RWPE2 (cell line): ENCODE data around the gene KCNH5.

Experiments used
- ATAC-seq: fragments of 200-7000 bp; cut with Tn5 transposase; 3 replicates; pipeline ENCODE4 v1.9.1; 2021; ENCODE audit warnings: low read depth
- DNase-seq: peaks from one replicate; pipeline ENCODE4 v3.0.0-alpha.2; 2020; ENCODE audit warnings: low spot score
- H3K27ac ChIP-seq: fragments of 450-650 bp; 2 replicates; pipeline ENCODE4 v1.5.1; 2017; ENCODE audit warnings: mild to moderate bottlenecking; ENCODE audit not compliant: poor library complexity, severe bottlenecking
- H3K27me3 ChIP-seq: fragments of 250-450 bp; sonication (Bioruptor Pico); 2 replicates; pipeline ENCODE4 v1.5.1; 2021; ENCODE audit warnings: mild to moderate bottlenecking, moderate library complexity; ENCODE audit not compliant: insufficient read depth, poor library complexity, severe bottlenecking
- H3K36me3 ChIP-seq: fragments of 250-450 bp; sonication (Bioruptor Pico); 2 replicates; pipeline ENCODE4 v1.5.1; 2020; ENCODE audit warnings: low read depth, mild to moderate bottlenecking, moderate library complexity
- H3K4me1 ChIP-seq: fragments of 250-450 bp; sonication (Bioruptor Pico); 2 replicates; pipeline ENCODE4 v1.5.1; 2021; ENCODE audit warnings: mild to moderate bottlenecking, moderate library complexity; ENCODE audit not compliant: insufficient read depth, poor library complexity, severe bottlenecking
- H3K4me3 ChIP-seq: fragments of 250-450 bp; sonication (Bioruptor Pico); 2 replicates; pipeline ENCODE4 v1.5.1; 2021; ENCODE audit warnings: mild to moderate bottlenecking, moderate library complexity; ENCODE audit not compliant: severe bottlenecking
- H3K9me3 ChIP-seq: fragments of 250-450 bp; sonication (Bioruptor Pico); 2 replicates; pipeline ENCODE4 v1.5.1; 2021; ENCODE audit warnings: mild to moderate bottlenecking, moderate library complexity; ENCODE audit not compliant: severe bottlenecking
- TF ChIP-seq, protein P1 (sequence below): fragments of 450-650 bp; IDR thresholded peaks from one replicate; pipeline ENCODE4 v1.5.1; 2017; ENCODE audit warnings: mild to moderate bottlenecking, moderate library complexity; ENCODE audit not compliant: poor library complexity, severe bottlenecking

Gene KCNH5

DNA sequence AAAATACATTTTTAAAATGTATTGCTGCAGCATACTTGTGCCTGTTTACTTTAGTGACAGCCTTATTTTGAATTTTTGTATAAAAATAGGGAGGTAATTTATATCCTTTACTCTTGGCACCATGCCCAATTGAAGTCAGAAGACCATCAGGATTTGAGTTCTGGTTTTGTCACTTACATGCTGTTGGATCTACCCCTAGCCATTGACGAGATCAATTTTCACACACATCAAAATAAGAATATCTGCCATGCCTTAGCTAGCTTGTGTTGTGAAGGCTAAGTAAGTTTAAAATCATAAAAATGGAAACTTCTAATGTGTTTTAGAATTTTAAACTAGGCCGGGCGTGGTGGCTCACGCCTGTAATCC is 381.8 kb downstream of the KCNH5 start:
- ATAC-seq = no peak
- H3K9me3 ChIP-seq = peaks cover 3% of the 10 kb centered on the region
- TF ChIP-seq, protein P1, sequence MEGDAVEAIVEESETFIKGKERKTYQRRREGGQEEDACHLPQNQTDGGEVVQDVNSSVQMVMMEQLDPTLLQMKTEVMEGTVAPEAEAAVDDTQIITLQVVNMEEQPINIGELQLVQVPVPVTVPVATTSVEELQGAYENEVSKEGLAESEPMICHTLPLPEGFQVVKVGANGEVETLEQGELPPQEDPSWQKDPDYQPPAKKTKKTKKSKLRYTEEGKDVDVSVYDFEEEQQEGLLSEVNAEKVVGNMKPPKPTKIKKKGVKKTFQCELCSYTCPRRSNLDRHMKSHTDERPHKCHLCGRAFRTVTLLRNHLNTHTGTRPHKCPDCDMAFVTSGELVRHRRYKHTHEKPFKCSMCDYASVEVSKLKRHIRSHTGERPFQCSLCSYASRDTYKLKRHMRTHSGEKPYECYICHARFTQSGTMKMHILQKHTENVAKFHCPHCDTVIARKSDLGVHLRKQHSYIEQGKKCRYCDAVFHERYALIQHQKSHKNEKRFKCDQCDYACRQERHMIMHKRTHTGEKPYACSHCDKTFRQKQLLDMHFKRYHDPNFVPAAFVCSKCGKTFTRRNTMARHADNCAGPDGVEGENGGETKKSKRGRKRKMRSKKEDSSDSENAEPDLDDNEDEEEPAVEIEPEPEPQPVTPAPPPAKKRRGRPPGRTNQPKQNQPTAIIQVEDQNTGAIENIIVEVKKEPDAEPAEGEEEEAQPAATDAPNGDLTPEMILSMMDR = no peak

DNA sequence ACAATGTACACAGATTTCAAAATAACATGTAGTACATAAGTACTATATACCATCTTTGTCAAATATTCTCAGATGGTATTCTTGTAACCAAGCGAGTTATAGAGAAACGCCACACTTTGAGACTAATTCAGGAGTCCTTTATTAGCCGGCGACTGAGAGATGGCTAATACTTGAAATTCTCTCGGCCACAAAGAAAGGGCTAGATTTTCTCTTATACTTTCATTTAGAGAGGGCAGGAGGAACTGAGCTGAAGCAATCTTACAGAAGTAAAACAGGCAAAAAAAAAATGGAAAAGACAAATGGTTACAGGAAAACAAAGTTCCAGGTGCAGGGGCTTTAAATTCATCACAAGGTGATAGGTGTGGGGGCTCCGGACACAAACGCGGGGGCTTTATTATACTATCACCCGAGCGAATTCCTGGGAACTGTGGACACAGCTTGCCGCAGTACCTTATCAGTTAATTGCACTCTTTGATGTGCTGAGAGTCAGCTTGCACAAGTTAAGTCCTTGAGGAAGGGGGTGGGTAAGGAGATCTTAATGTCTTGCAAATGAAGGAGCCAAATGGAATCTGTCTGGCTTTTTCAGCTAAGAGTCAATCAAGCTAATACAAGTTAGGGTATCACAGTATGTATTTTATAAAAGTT is 382.3 kb downstream of the KCNH5 start:
- no peak for DNase-seq
- Histone ChIP-seq H3K4me1 (no peaks in the 10 kb centered on the region), H3K4me3 (no peak overlapping the region), H3K9me3 (peaks cover 3% of the 10 kb centered on the region), H3K27me3 (no peaks in the 10 kb centered on the region), H3K27ac (no peak overlapping the region), H3K36me3 (no peaks in the 10 kb centered on the region)
- TF ChIP-seq, protein P1 = no peak
- ATAC-seq = no peak

More for the DNA sequence above, 381.8 kb downstream of the KCNH5 start:
- Histone ChIP-seq H3K27ac (no peak overlapping the region), H3K27me3 (no peaks in the 10 kb centered on the region), H3K36me3 (no peaks in the 10 kb centered on the region), H3K4me1 (no peaks in the 10 kb centered on the region), H3K4me3 (no peak overlapping the region)
- no peak for DNase-seq

DNA sequence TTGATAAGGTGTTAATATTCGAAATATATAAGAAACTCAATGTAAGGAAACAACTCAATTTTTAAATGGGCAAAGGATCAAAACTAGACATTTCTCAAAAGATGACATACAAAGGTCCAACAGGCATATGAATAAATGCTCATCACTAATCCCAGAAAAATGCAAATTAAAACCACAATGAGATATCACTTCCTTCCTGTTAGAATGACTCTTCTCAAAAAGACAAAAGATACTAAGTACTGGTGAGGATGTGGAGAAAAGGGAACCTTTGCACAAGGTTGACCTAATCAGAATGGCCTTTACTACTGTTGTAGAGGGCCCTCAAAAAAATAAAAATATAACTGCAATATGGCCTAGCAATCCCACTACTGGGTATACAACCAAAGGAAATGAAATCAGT is 383.4 kb downstream of the KCNH5 start:
- Histone ChIP-seq H3K4me3 (no peak overlapping the region), H3K27ac (peak overlapping the region; percentile 36), H3K4me1 (no peaks in the 10 kb centered on the region), H3K27me3 (no peaks in the 10 kb centered on the region), H3K9me3 (peaks cover 3% of the 10 kb centered on the region), H3K36me3 (no peaks in the 10 kb centered on the region)
- DNase-seq (no peak), ATAC-seq (peak; percentile 66)
- TF ChIP-seq, protein P1 = no peak

DNA sequence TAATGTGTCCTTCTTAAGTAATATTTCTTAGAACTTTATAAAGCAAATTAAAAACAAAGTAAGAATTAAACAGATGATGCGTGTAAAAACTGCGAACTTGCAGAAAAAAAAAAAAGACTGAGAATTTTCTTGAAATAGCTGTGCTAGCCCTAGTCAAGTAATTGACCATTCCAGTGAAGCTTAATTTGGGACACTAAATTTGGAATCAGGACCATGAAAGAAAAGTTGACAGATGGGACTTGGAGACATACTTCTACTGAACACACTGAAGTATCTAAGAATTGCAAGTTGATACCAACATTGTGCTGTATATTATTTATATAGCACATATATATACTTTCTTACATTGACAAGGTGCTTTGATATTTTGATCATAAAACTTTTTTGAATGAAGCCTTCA is 386.6 kb downstream of the KCNH5 start:
- DNase-seq = no peak
- H3K4me3 ChIP-seq = no peak overlapping the region
- H3K27me3 ChIP-seq = no peaks in the 10 kb centered on the region
- peaks cover 3% of the 10 kb centered on the region for H3K9me3 ChIP-seq
- TF ChIP-seq, protein P1 = no peak
- no peaks in the 10 kb centered on the region for H3K36me3 ChIP-seq
- H3K4me1 ChIP-seq = no peaks in the 10 kb centered on the region
- no peak for ATAC-seq
- no peak overlapping the region for H3K27ac ChIP-seq

DNA sequence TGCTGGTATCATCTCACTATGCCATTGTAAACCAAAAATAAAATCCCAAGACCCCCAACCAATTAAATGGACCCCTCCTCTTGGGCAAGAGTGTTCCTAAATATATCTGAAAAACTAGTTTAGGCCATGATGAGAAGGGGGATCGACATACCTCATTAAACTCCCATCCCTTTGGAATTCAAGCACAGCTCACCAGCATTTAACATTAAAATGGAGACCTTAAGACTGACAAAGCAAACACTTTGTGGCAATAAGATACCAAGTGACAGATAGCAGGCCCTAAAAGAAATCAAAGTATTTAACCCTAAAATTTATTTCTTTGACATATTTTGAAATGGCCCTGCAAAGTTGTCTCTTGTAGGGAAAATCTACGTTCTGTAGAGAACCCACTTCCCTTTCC is 387.9 kb downstream of the KCNH5 start:
- no peak for ATAC-seq
- H3K9me3 ChIP-seq = peaks cover 3% of the 10 kb centered on the region
- TF ChIP-seq, protein P1 = no peak
- no peaks in the 10 kb centered on the region for H3K36me3 ChIP-seq
- H3K27me3 ChIP-seq = no peaks in the 10 kb centered on the region
- no peak for DNase-seq
- no peaks in the 10 kb centered on the region for H3K4me1 ChIP-seq
- no peak overlapping the region for H3K27ac ChIP-seq
- H3K4me3 ChIP-seq = no peak overlapping the region
